Central memory CD8-positive, alpha-beta T cell (primary cell): Measurements from ENCODE around the gene SIAH1.
"Not testable (repeated sequence)": the region's sequence is repeated elsewhere in the genome, so short reads cannot be mapped to it uniquely, and the experiment has no call there.

Experiments used
- ATAC-seq: fragments of 150-1000 bp; cut with Tn5 transposase; replicated peaks from 2 replicates; pipeline ENCODE4 v1.10.0; 2022; ENCODE audit warnings: mild to moderate bottlenecking, moderate FRiP score, moderate number of reproducible peaks; ENCODE audit not compliant: poor library complexity, severe bottlenecking; ENCODE audit errors: extremely low read depth
- DNase-seq, 2 donors: peaks; one replicate each; pipeline ENCODE4 v3.0.0; 2021; ENCODE audit warnings: low spot score in 2 of 2
- H3K27ac Mint-ChIP-seq: one replicate; pipeline ENCODE4 v1.8.0; 2022; ENCODE audit warnings: low read depth, mild to moderate bottlenecking, moderate library complexity, mixed read lengths
- H3K27me3 Mint-ChIP-seq: one replicate; pipeline ENCODE4 v1.8.0; 2022; ENCODE audit warnings: mixed read lengths
- H3K36me3 Mint-ChIP-seq: one replicate; pipeline ENCODE4 v1.8.0; 2022; ENCODE audit warnings: mild to moderate bottlenecking, moderate library complexity, mixed read lengths; ENCODE audit not compliant: insufficient read depth
- H3K4me1 Mint-ChIP-seq: one replicate; pipeline ENCODE4 v1.8.0; 2022; ENCODE audit warnings: mixed read lengths
- H3K4me3 Mint-ChIP-seq: one replicate; pipeline ENCODE4 v1.8.0; 2022; ENCODE audit warnings: mild to moderate bottlenecking, moderate library complexity, mixed read lengths
- H3K9me3 Mint-ChIP-seq: one replicate; pipeline ENCODE4 v1.8.0; 2022; ENCODE audit warnings: mixed read lengths

Gene SIAH1

DNA sequence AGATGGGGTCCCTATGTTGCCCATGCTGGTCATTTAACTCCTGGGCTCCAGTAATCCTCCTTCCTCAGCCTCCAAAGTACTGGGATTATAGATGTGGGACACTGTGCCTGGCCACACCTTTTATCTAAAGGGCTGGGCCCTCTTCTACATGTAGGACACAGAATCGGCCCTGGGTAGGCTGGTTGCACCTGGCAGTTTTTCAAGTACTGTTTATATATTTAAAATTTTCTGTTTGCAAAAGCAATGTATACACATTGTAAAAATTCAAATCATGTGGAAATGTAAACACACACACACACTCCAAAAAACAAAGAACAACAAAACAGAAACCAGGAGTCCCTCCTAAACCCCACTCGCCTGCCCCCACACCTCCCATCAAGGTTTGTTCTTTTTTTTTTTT is 28.1 kb upstream of the SIAH1 start:
- ATAC-seq = no peak
- no peaks in the 10 kb centered on the region for H3K9me3 Mint-ChIP-seq
- DNase-seq = no peak
- no peaks in the 10 kb centered on the region for H3K36me3 Mint-ChIP-seq
- H3K4me3 Mint-ChIP-seq = no peak overlapping the region
- H3K27ac Mint-ChIP-seq = no peak overlapping the region
- H3K4me1 Mint-ChIP-seq = no peaks in the 10 kb centered on the region
- H3K27me3 Mint-ChIP-seq = no peaks in the 10 kb centered on the region

GRCh38 chr16:48409839-48410632 is 24.8 kb upstream of the SIAH1 start:
- Mint-ChIP-seq H3K27ac (no peak overlapping the region), H3K27me3 (no peaks in the 10 kb centered on the region), H3K4me1 (no peaks in the 10 kb centered on the region), H3K36me3 (no peaks in the 10 kb centered on the region), H3K4me3 (no peak overlapping the region), H3K9me3 (no peaks in the 10 kb centered on the region)
- DNase-seq (no peak), ATAC-seq (no peak)

- Mint-ChIP-seq H3K4me3 (no peak overlapping the region), H3K27me3 (no peaks in the 10 kb centered on the region), H3K36me3 (no peaks in the 10 kb centered on the region), H3K4me1 (no peaks in the 10 kb centered on the region), H3K9me3 (no peaks in the 10 kb centered on the region), H3K27ac (no peak overlapping the region)
- DNase-seq (no peak), ATAC-seq (no peak)
Measured at GRCh38 chr16:48408688-48409087, 23.5 kb upstream of the SIAH1 start.

GRCh38 chr16:48405907-48406306 is 20.7 kb upstream of the SIAH1 start:
- Mint-ChIP-seq H3K27me3 (no peaks in the 10 kb centered on the region), H3K36me3 (no peaks in the 10 kb centered on the region), H3K9me3 (no peaks in the 10 kb centered on the region), H3K4me1 (peaks cover 7% of the 10 kb centered on the region), H3K4me3 (no peak overlapping the region), H3K27ac (no peak overlapping the region)
- no peak for ATAC-seq
- no peak for DNase-seq

GRCh38 chr16:48405153-48405552 is 19.9 kb upstream of the SIAH1 start:
- peak overlapping the region; percentile 44 for H3K27ac Mint-ChIP-seq
- H3K36me3 Mint-ChIP-seq = no peaks in the 10 kb centered on the region
- H3K9me3 Mint-ChIP-seq = no peaks in the 10 kb centered on the region
- H3K27me3 Mint-ChIP-seq = no peaks in the 10 kb centered on the region
- peaks cover 7% of the 10 kb centered on the region for H3K4me1 Mint-ChIP-seq
- DNase-seq (no peak), ATAC-seq (no peak)
- H3K4me3 Mint-ChIP-seq = no peak overlapping the region

GRCh38 chr16:48402547-48402946 is 17.3 kb upstream of the SIAH1 start:
- not testable (repeated sequence) for H3K9me3 Mint-ChIP-seq

DNA sequence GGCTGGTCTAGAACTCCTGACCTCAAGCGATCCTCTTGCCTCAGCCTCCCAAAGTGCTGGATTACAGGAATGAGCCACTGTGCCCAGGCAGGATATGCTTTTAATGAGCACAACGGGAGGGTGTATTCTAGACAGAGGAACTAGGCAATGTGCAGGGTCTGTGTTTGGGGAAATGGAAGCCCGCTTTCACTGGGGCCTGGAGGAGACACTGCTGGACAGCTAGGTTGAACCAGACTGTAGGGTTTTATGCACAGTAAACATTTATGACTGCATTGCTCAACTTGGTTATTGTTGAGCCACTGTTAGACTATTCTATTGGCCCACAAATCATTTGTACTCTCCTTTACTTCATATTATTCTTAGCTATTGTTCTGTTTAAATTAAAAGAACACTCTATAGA is 10.2 kb upstream of the SIAH1 start:
- Mint-ChIP-seq H3K27me3 (no peaks in the 10 kb centered on the region), H3K36me3 (no peaks in the 10 kb centered on the region), H3K4me3 (no peak overlapping the region), H3K27ac (no peak overlapping the region), H3K9me3 (no peaks in the 10 kb centered on the region), H3K4me1 (no peaks in the 10 kb centered on the region)
- ATAC-seq (no peak), DNase-seq (no peak)

More at GRCh38 chr16:48402547-48402946, 17.3 kb upstream of the SIAH1 start:
- ATAC-seq, H3K4me1 Mint-ChIP-seq, H3K4me3 Mint-ChIP-seq, H3K36me3 Mint-ChIP-seq, H3K27ac Mint-ChIP-seq, DNase-seq, H3K27me3 Mint-ChIP-seq: not testable (repeated sequence)

GRCh38 chr16:48394355-48394703 is 9.1 kb upstream of the SIAH1 start:
- Mint-ChIP-seq H3K27me3 (no peaks in the 10 kb centered on the region), H3K4me1 (no peaks in the 10 kb centered on the region), H3K36me3 (no peaks in the 10 kb centered on the region), H3K4me3 (no peak overlapping the region), H3K27ac (no peak overlapping the region), H3K9me3 (no peaks in the 10 kb centered on the region)
- no peak for DNase-seq
- no peak for ATAC-seq

DNA sequence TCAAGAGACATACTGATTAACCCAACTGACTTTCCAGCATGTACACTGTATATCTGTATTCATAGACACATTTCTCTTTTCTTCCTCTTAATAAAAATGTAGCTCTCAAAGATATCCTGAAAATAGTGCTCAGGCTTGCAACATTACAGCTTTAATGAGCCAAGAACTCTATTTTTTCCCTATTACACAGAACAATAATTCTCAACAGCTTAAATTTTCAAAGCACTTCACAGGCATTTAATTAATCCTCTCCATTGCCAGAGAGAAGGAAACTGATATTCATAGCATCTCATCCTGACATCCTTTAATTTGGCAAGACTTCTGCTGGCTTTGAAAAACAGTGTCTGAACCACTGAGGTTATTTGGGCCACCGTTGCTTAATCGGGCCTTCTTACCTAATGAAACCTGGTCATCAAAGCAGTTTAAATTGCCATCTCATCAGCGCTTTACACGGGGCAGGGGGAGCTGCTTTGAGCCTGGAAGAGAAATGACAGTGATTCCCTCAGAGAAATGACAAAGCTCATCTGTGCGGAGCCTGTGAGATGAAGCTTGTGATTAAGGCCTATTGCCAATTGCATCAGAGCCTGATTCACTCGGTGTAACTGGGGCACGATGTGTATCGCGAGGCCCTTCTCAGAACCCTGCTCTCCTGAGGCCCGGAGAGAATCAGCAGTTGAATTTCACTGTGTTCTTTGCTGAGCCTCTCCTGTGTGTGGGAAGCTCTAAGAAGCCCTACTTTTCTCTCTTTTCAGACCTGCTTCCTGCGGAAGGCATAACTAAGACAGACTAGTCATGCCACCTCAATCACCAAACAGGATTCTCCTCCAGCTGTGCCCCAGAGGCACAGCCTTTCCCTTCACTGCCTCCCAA is 8.5 kb upstream of the SIAH1 start:
- no peak overlapping the region for H3K27ac Mint-ChIP-seq
- ATAC-seq (no peak), DNase-seq (no peak)
- no peaks in the 10 kb centered on the region for H3K27me3 Mint-ChIP-seq
- H3K9me3 Mint-ChIP-seq = no peaks in the 10 kb centered on the region
- no peaks in the 10 kb centered on the region for H3K36me3 Mint-ChIP-seq
- H3K4me1 Mint-ChIP-seq = no peaks in the 10 kb centered on the region
- H3K4me3 Mint-ChIP-seq = no peak overlapping the region

DNA sequence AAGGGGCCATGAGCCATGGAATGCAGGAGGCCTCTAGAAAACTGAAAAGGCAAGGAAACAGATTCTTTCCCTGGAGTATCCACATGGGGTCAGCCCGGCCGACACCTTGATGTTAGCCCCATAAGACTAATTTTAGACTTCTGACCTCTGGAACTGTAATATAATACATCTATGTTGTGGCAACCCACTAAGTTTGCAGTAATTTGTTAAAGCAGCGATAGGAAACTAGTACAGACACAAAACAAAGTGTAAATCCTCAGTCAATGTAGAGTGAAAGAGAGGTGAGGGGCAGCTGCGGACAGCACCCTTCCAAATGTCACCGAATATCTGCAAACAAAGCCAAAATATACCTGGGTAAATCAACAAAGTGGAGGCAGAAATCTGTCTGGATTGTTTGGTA is 7.2 kb upstream of the SIAH1 start:
- no peaks in the 10 kb centered on the region for H3K36me3 Mint-ChIP-seq
- H3K9me3 Mint-ChIP-seq = no peaks in the 10 kb centered on the region
- H3K27ac Mint-ChIP-seq = no peak overlapping the region
- ATAC-seq (no peak), DNase-seq (no peak)
- H3K4me3 Mint-ChIP-seq = no peak overlapping the region
- no peaks in the 10 kb centered on the region for H3K4me1 Mint-ChIP-seq
- H3K27me3 Mint-ChIP-seq = no peaks in the 10 kb centered on the region

GRCh38 chr16:48386559-48387312 is 1.5 kb upstream of the SIAH1 start:
- Mint-ChIP-seq H3K9me3 (no peaks in the 10 kb centered on the region), H3K36me3 (peaks cover 8% of the 10 kb centered on the region), H3K4me1 (peaks cover 15% of the 10 kb centered on the region), H3K4me3 (no peak overlapping the region), H3K27ac (no peak overlapping the region), H3K27me3 (no peaks in the 10 kb centered on the region)
- no peak for DNase-seq
- no peak for ATAC-seq

GRCh38 chr16:48384520-48385252 is 527 bp downstream of the SIAH1 start:
- Mint-ChIP-seq H3K27me3 (no peaks in the 10 kb centered on the region), H3K4me1 (peaks cover 31% of the 10 kb centered on the region), H3K36me3 (peaks cover 10% of the 10 kb centered on the region), H3K9me3 (no peaks in the 10 kb centered on the region), H3K27ac (peak overlapping the region; percentile 78), H3K4me3 (peak overlapping the region; percentile 88)
- ATAC-seq (peak; percentile 34), DNase-seq (no peak)
